Ishikawa (cell line): ENCODE measurements around the gene RSBN1L.

ENCODE experiments used
- EGR1 ChIP-seq: IDR thresholded peaks from 2 replicates; pipeline ENCODE4 v1.6.1; 2012
- EP300 ChIP-seq: IDR thresholded peaks from 2 replicates; pipeline ENCODE4 v1.6.1; 2012; ENCODE audit warnings: borderline replicate concordance
- FOXM1 ChIP-seq: IDR thresholded peaks from 2 replicates; pipeline ENCODE4 v1.6.1; 2012; ENCODE audit warnings: low read depth, borderline replicate concordance
- TAF1 ChIP-seq: IDR thresholded peaks from 2 replicates; pipeline ENCODE4 v1.6.1; 2012; ENCODE audit warnings: low read depth, mild to moderate bottlenecking
- YY1 ChIP-seq: IDR thresholded peaks from 2 replicates; pipeline ENCODE4 v1.6.1; 2012; ENCODE audit warnings: low read depth
- TF ChIP-seq, protein P1 (sequence below): IDR thresholded peaks from 2 replicates; pipeline ENCODE4 v1.6.1; 2012

DNA sequence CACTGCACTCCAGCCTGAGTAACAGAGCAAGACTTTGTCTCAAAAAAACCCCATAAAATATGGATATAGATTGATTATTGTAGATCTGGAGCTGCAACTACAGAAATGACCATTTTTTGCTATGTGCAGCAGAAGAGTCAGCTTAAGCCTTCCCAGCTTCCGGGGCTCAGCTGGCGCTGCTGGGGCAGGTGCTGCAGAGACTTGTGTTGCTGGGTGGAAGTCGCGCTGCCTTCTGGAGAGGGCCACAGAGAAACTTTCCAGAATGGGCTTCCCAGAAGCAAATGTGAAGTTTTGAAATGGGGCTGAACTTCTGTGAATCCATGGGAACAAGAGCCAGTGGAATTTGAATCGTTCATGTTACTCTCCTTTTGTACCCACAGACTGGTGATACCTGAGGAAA, 37.3 kb upstream of the RSBN1L start:
- TF ChIP-seq, protein P1, sequence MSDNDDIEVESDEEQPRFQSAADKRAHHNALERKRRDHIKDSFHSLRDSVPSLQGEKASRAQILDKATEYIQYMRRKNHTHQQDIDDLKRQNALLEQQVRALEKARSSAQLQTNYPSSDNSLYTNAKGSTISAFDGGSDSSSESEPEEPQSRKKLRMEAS = no peak
- TF ChIP-seq FOXM1 (no peak), EGR1 (no peak), YY1 (no peak), EP300 (no peak), TAF1 (no peak)
